HCEC 1CT (cell line): ENCODE data around the gene IL17A.
"Not testable (repeated sequence)": the region's sequence is repeated elsewhere in the genome, so short reads cannot be mapped to it uniquely, and the experiment has no call there.

Experiments
- DNase-seq: peaks from one replicate; pipeline ENCODE4 v3.0.0-alpha.2; 2017

IL17A gene

DNA sequence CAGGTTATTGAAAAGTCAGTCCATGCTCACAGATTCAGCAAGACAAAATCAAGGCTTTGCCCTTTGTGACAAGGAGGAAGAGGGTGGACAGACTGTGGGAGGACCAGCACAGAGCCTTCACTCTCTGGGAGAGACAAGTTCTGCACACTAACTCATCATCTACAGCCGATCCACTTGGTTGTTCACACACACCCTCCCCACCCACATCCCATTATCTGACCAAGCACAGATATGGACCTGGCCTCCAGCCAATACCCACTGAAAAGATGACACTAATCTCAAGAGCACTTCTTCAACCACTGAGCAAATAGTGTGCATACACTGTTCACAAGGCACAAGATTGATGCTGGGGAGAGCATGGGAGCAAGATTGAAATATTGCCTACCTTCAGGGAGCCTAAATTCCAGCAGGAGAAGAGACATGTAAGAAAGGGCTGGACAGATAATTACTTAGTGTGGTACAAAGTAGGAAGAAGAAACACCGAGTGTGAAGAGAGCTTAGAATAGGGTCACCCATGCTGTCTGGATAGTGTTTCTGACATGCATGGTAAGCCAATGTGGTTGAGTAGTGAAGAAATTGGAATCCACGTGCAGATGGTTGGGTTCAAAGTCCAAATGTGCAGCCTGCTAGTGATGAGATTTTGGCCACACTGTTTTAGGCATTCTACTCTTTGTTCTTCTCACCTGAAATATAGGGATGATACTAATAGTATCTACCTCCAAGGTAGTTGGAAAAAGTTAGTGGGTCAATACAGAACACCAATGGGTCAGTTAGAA is 21.7 kb upstream of the IL17A start:
- DNase-seq: no peak

DNA sequence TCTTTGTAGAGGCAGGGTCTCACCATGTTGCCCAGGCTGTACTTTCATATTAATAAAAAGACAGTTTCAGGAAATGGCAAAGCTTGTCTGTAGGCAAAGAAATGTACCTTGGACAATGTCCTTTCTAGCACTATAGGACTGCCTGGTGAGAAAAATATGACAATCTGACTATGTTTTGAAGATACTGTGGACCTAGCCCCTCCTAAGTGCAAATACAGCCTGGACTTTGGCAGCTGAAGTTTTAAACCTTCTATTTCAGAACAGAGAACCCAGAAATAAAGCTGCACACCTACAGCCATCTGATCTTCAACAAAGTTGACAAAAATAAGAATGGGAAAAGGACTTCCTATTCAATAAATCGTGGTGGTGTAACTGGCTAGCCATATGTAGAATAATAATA is 18.9 kb upstream of the IL17A start:
- DNase-seq: no peak

DNA sequence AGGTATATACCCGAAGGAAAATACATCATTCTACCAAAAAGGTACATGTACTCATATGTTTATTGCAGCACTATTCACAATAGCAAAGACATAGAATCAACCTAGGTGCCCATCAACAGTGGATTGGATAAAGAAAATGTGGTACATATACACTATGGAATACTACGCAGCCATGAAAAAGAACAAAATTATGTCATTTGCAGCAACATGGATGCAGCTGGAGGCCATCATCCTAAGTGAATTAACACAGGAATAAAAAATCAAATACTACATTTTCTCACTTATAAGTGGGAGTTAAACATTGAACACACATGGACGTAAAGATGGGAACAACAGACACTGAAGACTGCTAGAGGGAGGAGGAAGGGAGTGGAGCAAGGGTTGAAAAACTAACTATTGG is 17.8 kb upstream of the IL17A start:
- not testable (repeated sequence) for DNase-seq

DNA sequence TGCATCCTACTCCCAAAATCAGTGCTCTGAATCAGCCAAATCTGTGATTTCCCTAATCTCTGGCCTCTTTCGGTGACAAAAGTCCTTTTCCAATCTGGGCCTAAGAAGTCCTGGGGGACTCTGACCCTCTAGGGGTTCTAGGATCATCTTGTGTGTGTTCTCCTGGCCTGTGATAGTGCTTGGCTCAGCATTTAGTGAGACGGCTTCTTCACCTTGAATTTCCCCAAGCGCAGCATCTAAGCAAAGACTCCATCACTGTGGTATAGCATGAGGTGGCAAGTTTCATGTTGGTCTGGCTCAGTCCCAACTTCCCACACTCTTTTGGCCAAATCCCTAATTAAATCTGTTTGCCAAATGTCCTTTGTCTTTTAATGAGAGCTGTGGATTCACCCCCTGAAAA is 12.1 kb upstream of the IL17A start:
- no peak for DNase-seq

DNA sequence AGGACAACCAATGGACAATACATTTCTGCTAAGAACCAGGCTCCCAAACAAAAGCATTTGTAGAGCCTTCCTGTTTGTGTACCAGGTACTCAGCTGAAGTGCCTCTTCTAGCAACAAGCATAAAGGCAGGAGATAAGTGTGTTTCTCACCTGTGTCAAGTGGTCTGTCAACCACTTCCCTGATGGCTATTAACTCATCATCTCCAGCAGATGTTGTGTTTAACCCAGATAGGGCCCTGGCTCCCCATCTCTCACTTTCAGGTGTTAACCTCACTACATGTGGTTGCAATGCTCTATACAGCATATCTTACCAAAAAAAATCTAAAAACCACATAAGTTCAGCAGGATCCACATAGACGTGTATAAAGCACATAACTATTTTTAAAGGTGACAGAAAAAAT is 9.6 kb upstream of the IL17A start:
- no peak for DNase-seq

DNA sequence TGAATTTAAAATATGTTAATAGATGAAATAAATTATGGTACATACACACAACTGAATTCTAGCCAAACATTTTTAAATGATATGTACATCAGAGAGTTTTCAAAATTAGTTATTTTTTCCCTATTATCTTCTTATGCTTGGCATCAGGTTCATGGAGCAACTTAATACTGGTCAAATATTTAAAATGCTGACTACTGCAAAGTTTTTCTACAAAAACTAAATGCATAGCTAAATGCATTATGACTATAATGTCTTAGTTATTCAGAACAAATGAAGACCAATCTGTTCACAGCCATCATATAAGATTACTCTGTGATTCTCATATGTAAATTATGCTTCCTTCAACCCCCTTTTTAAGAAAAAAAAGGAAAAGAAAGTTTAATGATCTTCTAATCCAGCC is 8.2 kb upstream of the IL17A start:
- no peak for DNase-seq

DNA sequence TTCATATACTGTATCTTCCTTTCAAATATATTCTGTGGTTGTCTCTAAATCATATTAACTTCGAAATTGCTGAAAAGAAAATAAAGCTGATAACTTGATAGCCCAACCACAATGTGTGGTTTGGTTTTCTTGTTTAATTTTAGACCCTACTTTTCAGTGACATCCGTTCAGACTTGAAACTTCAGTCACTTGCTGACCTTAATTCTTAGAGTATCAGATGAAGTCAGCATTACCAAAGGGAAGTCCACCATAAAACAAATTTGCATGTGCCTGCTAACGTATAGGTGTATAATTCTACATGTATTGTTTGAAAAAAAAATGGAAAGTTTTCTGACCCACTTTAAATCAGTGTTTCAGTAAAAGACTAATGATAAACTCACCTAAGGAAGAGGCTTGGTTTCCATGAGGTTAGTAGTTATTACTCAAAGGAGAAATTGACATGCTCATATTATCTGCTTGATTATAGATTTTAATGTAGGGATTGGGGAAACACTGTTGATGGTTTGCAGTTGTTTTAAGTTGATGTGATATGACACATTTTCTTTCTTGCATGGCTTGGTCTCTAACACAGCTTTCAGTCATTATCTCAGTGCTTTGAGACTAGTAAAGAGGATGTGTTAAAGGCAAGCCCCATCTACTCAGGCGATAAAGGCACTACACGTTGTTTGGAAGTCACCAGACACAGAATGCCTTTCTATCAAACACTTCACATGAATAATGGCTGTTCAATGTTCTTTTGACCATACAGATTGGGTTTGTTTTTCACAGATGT is 5.2 kb upstream of the IL17A start:
- DNase-seq: no peak

DNA sequence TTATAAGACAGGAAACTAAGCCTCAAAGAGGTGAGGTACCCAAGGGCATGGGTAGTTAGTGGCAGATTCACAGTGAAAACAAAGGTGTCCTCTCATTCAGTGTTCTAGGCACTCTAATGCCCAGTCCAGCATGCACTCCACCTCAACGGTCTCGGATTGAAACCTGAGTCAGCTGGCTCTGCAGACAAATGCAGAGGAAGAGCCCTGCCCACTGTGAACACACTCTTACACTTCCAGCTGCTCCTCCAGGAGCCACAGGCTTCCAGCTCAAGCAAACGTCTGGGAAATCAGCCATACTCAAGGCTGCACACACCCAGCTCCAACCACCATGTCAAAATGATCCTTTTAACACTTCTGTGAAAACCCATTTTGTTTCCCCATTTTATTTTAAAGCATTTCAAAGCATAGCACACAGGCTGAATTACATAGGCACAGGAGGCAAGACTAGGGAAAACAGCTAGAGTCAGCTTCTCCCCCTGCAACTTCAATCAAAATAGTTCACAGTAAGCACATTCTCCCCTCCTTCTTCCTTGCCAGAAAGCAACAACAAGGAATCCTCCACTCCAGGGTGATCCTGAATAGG is 3.0 kb upstream of the IL17A start:
- DNase-seq: no peak

DNA sequence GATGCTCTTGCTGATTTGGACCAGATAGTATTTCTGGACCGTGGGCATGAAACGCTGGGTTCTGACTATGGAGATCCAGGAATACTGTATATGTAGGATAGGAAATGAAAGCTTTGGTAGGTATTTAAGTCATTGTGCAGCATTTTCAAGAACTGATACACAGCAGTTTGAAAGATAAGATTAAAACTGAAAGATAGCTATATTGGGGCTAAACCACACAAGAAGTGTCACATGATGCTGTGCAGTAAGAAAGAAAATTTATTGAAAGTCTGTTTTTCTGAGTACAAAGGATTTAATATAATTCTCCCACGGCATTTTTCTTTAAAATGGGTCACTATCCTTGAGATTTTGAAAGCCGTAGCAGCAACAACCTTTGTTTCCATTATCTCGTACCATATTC is 305 bp downstream of the IL17A start:
- DNase-seq: no peak

DNA sequence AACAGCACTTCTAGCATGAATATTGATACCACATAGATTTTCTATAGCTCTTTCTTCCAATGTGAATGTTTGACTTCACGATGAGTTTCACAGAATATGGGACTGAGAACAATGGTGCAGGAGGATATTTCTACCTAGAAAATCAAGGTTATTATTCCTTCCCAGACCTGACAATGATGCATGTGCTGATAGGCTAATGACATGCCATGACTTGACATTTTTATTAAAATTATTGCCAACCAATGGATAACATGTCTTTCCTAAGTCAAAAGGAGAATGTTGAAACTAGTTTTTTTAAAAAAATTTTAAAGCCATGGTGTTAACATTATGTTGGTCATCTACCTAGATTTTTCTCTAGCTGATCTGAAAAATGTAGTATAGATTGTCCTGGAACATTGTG is 923 bp downstream of the IL17A start:
- DNase-seq: no peak

DNA sequence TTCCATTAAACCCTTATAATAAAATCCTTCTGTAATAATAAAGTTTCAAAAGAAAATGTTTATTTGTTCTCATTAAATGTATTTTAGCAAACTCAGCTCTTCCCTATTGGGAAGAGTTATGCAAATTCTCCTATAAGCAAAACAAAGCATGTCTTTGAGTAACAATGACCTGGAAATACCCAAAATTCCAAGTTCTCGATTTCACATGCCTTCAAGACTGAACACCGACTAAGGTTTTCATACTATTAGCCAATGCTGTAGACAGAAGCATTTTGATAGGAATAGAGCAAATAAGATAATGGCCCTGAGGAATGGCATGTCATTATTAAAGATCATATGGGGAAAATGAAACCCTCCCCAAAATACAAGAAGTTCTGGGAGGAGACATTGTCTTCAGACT is 3.8 kb downstream of the IL17A start:
- no peak for DNase-seq

DNA sequence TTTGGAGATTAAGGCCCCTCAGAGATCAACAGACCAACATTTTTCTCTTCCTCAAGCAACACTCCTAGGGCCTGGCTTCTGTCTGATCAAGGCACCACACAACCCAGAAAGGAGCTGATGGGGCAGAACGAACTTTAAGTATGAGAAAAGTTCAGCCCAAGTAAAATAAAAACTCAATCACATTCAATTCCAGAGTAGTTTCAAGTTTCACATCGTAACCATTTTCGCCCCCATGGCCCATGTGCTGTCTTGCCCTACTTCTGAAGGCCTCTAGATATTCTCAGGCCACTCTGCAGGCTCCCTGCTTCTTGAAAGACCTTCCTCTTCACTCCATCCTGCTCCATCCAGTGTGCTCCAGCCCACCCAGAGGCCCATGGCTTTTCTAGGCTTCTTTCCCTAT is 4.2 kb downstream of the IL17A start:
- no peak for DNase-seq

DNA sequence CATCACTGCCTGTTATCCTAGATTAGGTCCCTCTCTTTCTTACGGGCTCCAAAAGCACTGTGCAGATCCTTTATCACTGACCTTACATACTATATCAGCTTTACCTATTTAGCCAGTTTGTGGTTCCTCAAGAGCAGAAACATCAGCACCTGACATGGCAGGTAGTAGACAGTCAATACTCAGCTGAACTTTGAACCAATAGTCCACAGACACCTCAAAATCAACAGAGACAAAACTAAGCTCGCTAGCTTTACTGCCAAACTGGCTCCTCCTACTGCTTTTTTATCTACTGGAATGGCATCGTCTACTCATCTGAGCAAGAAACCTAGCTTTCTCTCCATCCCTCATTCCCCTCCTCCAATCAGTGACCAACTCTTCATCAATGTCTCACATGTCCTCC is 5.6 kb downstream of the IL17A start:
- no peak for DNase-seq

DNA sequence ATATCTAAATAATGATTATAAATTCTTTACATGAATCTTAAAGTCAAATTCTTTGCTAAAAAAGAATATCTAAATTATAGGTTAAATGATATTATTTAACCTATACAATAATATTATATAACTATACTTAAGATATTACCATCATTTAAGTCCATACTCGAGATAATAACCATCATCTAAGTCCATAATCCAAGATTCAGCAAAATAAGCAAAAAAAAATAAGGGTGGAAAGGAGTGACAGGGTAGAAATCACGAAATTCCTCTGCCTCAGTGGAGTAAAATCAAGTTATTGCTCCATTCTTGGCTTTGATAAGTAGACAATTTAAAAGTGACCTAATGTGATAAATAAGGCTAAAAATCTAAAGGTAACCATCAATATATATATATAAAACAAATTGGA is 9.7 kb downstream of the IL17A start:
- DNase-seq: no peak

DNA sequence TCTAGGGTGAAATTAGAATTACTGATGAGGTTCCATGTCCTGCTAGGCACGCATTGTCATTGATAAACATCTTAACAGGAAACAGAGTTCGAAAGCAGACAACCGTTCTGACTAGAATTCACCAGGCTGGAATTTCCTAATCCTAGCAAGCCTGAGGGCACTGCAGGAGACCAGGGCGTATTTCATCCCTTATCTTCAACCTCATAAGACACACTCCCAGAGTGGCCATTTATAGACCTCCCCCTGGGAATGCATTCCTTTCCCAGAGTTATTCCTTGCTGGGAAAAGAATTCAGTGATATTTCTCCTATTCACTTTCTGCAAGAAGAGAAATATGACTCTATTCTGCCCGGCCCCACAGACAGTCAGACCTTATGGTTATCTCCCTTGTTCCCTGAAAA is 13.9 kb downstream of the IL17A start:
- not testable (repeated sequence) for DNase-seq

DNA sequence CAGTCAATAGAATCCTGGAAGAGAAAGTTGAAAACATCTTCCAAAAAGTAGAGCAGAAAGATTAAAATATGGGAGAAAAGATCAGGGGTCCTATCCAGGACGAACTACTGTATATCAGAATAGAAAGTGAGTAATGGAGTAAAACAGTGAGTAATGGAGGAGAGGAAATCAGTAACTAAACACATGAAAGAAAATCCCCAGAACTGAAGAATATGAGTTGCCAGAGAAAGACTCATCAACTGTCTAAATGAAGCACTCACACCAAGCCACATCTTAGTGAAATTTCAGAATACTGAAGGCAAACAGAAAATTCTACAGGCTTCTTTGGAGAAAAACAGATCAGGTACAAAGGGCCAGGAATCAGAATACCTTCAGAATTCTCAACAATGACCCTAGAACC is 14.9 kb downstream of the IL17A start:
- DNase-seq: no peak

DNA sequence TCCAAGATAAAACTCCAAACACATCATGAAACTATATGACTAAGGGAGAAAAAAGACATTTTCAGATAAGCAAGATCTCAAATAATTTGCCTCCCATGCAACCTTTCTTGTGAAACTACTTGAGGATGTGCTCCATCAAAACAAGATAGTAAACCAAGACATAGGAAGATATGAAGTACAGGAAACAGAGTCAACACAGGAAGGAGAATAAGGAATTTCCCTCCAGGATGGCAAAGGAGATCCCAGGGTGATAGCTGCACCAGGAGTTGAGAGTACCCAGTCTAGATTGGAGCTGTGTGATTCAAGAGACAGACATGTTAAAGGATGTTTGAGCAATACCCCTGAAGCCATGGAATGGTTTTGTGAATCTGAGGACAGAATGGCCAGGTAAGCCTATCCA is 15.3 kb downstream of the IL17A start:
- DNase-seq: no peak

DNA sequence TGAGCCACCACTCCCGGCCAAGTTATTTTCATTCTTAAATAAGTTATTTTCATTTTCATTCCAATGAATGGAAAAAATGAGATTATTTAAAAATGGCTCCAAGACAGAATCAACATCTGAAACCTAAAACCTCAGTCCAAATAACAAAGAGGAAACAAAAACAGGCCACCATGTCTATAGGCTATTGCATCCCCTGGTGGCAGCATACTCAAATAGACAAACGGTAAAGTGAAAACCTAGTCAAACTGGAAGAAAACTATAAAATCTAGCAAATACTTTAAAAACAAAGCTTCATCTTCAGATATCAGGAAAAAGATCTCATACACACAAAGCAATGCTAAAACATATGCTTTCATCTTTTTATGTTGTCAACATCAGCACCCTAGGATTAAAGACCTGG is 20.9 kb downstream of the IL17A start:
- no peak for DNase-seq

DNA sequence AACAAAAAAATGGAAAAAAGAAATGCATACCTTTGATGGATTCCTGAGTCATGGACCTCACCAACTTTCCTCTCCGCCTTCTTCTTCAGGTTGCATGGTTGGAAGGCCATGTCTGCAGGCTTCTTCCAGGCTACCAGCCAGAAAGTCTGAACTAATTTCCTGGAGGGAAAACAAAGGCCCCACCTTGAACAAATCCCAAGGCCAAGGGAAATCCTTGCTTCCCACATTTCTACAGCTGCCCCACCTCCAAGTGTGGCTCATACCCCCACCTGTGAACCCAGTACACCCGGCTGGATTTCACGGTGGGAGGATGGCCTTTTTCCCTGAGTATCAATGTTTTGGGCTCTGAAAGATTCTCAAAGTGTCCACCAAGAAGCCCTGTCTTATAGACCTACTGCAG is 22.4 kb downstream of the IL17A start:
- DNase-seq: no peak

DNA sequence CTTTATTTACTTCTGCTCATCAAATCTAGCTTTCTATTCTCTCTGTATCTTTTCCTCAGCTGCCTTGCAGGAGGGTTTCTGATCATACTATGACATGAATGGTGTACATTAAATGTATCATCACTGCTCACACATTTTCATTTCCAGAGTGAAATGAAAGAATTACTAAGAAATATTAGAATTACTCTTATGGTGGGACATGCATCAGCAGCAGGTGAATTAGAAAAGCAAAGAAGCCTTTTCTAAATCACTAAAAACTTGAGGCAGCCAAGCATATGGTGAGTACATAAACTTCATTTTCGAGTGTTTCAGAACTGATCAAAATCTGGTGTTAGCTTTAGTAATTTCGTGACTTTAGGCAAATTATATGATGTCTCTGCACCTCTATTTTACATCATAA is 23.6 kb downstream of the IL17A start:
- DNase-seq: no peak

DNA sequence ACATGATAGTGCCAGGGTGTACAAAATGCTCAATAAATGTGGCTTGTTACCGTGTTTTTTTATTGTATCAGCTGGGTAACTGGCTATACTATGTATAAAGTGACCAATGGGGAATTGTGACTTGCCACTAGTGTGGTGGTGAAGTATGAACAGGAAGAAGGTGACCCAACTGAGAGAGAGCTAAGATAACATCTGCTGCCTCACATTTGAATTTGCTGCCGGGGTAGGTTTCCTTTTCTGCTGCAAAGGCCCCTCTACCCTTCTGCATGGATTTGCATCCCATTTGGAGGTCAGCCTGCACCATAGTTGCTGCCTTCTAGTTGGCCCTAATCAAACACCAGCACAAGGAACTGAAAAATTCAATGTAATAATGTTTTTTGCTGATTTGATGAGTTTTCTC is 24.1 kb downstream of the IL17A start:
- no peak for DNase-seq

DNA sequence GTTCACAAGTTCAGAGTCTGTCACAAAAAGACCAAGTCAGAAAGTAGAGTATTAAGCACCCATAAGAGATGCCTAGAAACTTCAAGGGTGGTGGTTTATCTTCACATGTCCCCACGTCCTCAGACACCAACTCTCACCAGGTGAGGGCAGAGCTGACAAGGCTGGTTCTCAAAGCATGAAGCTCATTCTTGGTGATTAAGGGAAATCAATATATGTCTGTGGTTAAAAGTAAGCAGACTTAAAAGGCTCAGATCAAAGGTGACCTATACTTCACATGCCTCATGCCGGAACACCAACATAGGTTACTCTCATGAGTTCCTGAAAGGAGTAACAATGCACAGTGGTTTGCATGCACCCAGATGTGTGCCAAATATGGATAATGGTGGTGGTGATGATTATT is 27.0 kb downstream of the IL17A start:
- DNase-seq: no peak

DNA sequence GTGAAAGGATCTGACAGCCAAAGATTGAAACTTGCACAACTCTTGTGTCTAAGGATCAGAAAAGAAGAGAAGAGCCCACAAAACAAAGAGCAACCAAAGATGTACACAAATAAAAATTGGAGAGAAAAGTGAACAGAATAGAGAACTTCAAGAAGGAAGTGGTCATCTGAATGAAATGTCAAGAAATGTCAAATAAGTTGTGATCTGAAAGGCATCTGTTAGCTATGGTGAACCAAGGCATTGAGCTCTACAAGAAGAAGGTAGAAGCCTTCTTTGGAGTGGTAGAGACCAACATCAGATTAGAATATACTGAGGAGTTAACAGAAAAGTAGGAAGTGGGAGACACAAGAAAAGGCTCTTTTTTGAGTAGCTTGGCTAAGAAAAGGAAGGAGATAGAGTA is 29.6 kb downstream of the IL17A start:
- no peak for DNase-seq

DNA sequence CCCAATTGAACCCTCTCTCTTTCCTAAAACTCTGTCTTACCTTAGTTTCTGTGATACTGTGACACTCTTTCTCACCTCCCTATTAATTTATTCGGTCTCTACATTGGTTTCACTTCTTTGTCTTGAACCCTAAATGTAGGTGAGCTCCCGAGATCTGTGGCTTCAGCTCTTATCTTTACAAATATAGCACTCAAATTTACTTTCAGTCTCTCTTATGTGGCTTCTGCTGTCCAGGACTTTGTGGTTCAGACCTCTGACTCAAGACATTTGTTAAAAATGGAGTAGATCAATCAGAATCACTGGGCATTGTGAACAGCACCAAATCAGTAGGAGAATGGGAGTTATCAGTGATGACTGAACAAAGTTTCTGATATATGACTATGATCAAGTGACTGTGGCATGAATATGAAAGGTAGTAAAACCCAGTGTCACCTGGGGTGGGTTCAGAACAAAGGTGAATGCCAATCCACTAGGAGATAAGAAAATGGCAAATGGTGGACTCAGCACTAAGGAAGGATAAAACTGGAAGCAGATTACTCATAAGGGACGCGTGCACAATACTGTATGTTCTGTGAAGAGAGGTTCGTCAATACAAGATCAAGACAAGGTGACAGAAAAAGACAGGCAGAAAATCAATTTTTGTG is 30.9 kb downstream of the IL17A start:
- DNase-seq: no peak
